Progenitor cell of endocrine pancreas (in vitro differentiated cells): Measurements from ENCODE around the gene GALNT5. TPM values are rescaled to one million over a fixed set of nuclear protein-coding genes. Genes with fewer than 3 reads are reported as not detected.
A peak's percentile ranks its signal among the peaks of the same experiment; 100 is the strongest.

Source experiments
- DNase-seq: peaks from one replicate; pipeline ENCODE4 v3.0.0; 2021; ENCODE audit warnings: low spot score; ENCODE audit not compliant: unreplicated experiment
- H3K27ac Mint-ChIP-seq: 2 replicates; pipeline ENCODE4 v1.8.0; 2021; ENCODE audit warnings: mild to moderate bottlenecking, moderate library complexity, mixed read lengths
- H3K27me3 Mint-ChIP-seq: 2 replicates; pipeline ENCODE4 v1.8.0; 2021; ENCODE audit warnings: mixed read lengths
- H3K36me3 Mint-ChIP-seq: 2 replicates; pipeline ENCODE4 v1.8.0; 2022; ENCODE audit warnings: mixed read lengths; ENCODE audit not compliant: insufficient read depth
- H3K4me1 Mint-ChIP-seq: 2 replicates; pipeline ENCODE4 v1.8.0; 2021; ENCODE audit warnings: low read depth, mixed read lengths
- H3K4me3 Mint-ChIP-seq: 2 replicates; pipeline ENCODE4 v1.8.0; 2021; ENCODE audit warnings: low read depth, mild to moderate bottlenecking, moderate library complexity, mixed read lengths
- H3K9me3 Mint-ChIP-seq: 2 replicates; pipeline ENCODE4 v1.8.0; 2021; ENCODE audit warnings: low read depth, mixed read lengths
- CTCF ChIP-seq: fragments of 200-600 bp; sonication (generic); IDR thresholded peaks from one replicate; pipeline ENCODE4 v1.5.0; 2021; ENCODE audit warnings: antibody characterized with exemption, mild to moderate bottlenecking; ENCODE audit not compliant: unreplicated experiment
- total RNA-seq: library from RNA; stranded (reverse); gene quantifications from 2 replicates; pipeline ENCODE4 v1.2.1, GENCODE V29; 2021

The GALNT5 gene
- total RNA-seq, 1 donor from 2014 or later: 0.60 TPM

GRCh38 chr2:157252529-157252928 is 5.0 kb upstream of the GALNT5 start:
- no peaks in the 10 kb centered on the region for H3K9me3 Mint-ChIP-seq
- H3K27ac Mint-ChIP-seq: no peak overlapping the region
- peaks cover 6% of the 10 kb centered on the region for H3K4me1 Mint-ChIP-seq
- peaks cover 3% of the 10 kb centered on the region for H3K27me3 Mint-ChIP-seq
- DNase-seq: no peak
- H3K4me3 Mint-ChIP-seq: no peak overlapping the region
- no peaks in the 10 kb centered on the region for H3K36me3 Mint-ChIP-seq
- TF ChIP-seq CTCF: no peak

- Mint-ChIP-seq H3K4me3 (no peak overlapping the region), H3K9me3 (no peaks in the 10 kb centered on the region), H3K27me3 (peaks cover 12% of the 10 kb centered on the region), H3K36me3 (no peaks in the 10 kb centered on the region), H3K27ac (no peak overlapping the region), H3K4me1 (peaks cover 15% of the 10 kb centered on the region)
- no peak for DNase-seq
- no peak for TF ChIP-seq CTCF
Measured at GRCh38 chr2:157254041-157254440, 3.5 kb upstream of the GALNT5 start.

- Mint-ChIP-seq H3K27ac (no peak overlapping the region), H3K36me3 (no peaks in the 10 kb centered on the region), H3K4me3 (no peak overlapping the region), H3K27me3 (peaks cover 10% of the 10 kb centered on the region), H3K4me1 (peaks cover 22% of the 10 kb centered on the region), H3K9me3 (no peaks in the 10 kb centered on the region)
- no peak for DNase-seq
- TF ChIP-seq CTCF: no peak
Measured at GRCh38 chr2:157255746-157256145, 1.8 kb upstream of the GALNT5 start.

GRCh38 chr2:157256626-157257025 is 879 bp upstream of the GALNT5 start:
- Mint-ChIP-seq H3K36me3 (no peaks in the 10 kb centered on the region), H3K4me3 (no peak overlapping the region), H3K9me3 (no peaks in the 10 kb centered on the region), H3K4me1 (peaks cover 30% of the 10 kb centered on the region), H3K27ac (no peak overlapping the region), H3K27me3 (peaks cover 10% of the 10 kb centered on the region)
- no peak for TF ChIP-seq CTCF
- no peak for DNase-seq

GRCh38 chr2:157258520-157259326 is 1.2 kb downstream of the GALNT5 start:
- no peak for DNase-seq
- H3K36me3 Mint-ChIP-seq: no peaks in the 10 kb centered on the region
- H3K27ac Mint-ChIP-seq: peak overlapping the region; percentile 14
- peaks cover 34% of the 10 kb centered on the region for H3K4me1 Mint-ChIP-seq
- peaks cover 10% of the 10 kb centered on the region for H3K27me3 Mint-ChIP-seq
- no peak overlapping the region for H3K4me3 Mint-ChIP-seq
- TF ChIP-seq CTCF: no peak
- no peaks in the 10 kb centered on the region for H3K9me3 Mint-ChIP-seq
